HEK293T (cell line): ENCODE results near the gene SPTLC3.

ENCODE experiments used
- BHLHE40 ChIP-seq: fragments of 450-650 bp; IDR thresholded peaks from 2 replicates; pipeline ENCODE4 v1.6.1; 2016; ENCODE audit warnings: mild to moderate bottlenecking, moderate library complexity, borderline replicate concordance
- ELF4 ChIP-seq: fragments of 450-650 bp; IDR thresholded peaks from 2 replicates; pipeline ENCODE4 v1.6.1; 2017; ENCODE audit warnings: antibody characterized with exemption
- FOXA1 ChIP-seq: fragments of 450-650 bp; IDR thresholded peaks from 2 replicates; pipeline ENCODE4 v1.6.1; 2016; ENCODE audit warnings: mild to moderate bottlenecking
- SP1 ChIP-seq: fragments of 450-650 bp; IDR thresholded peaks from 2 replicates; pipeline ENCODE4 v1.6.1; 2017
- TARDBP ChIP-seq: fragments of 450-650 bp; IDR thresholded peaks from 2 replicates; pipeline ENCODE4 v1.6.1; 2016

DNA sequence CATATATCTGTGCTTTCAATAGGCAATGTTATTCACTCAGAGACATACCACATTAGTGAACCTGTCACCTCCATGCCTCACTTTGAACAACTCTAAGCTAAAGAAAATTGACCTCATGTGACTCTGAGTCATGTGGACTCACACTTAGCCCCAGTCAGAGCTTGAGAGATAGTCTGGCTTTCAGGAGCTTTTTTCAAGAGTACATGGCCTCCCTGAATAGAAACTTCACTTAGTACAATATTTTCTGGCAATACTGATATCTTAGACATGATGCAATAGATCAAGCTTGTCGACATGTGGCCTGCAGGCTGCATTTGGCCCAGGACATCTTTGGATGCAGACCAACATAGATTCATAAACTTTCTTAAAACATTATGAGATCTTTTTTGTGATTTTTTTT, 8.5 kb downstream of the SPTLC3 start:
- TF ChIP-seq FOXA1 (no peak), ELF4 (no peak), BHLHE40 (no peak), SP1 (no peak), TARDBP (no peak)
